Smooth muscle cell of the umbilical artery (primary cell): Measurements from ENCODE around the gene ARMC5. TPM values are rescaled to one million over a fixed set of nuclear protein-coding genes. Genes with fewer than 3 reads are reported as not detected.

Experiments
- total RNA-seq: library from RNA; depleted of rRNA; stranded (reverse); fragments of >200 nt; gene quantifications from 2 replicates; pipeline ENCODE4 v1.2.3, GENCODE V29; 2014

Gene ARMC5, protein sequence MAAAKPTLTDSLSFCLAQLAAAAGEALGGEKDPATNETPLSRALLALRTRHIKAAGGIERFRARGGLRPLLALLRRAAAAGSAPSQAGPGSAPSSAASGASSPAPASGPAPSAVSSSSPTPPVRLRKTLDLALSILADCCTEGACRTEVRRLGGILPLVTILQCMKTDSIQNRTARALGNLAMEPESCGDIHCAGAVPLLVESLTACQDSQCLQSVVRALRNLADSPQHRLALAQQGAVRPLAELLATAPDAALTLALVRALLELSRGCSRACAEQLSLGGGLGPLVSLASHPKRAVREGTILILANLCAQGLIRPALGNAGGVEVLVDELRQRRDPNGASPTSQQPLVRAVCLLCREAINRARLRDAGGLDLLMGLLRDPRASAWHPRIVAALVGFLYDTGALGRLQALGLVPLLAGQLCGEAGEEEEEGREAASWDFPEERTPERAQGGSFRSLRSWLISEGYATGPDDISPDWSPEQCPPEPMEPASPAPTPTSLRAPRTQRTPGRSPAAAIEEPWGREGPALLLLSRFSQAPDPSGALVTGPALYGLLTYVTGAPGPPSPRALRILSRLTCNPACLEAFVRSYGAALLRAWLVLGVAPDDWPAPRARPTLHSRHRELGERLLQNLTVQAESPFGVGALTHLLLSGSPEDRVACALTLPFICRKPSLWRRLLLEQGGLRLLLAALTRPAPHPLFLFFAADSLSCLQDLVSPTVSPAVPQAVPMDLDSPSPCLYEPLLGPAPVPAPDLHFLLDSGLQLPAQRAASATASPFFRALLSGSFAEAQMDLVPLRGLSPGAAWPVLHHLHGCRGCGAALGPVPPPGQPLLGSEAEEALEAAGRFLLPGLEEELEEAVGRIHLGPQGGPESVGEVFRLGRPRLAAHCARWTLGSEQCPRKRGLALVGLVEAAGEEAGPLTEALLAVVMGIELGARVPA
- 6.5 and 9.1 TPM in 2 replicates for total RNA-seq

DNA sequence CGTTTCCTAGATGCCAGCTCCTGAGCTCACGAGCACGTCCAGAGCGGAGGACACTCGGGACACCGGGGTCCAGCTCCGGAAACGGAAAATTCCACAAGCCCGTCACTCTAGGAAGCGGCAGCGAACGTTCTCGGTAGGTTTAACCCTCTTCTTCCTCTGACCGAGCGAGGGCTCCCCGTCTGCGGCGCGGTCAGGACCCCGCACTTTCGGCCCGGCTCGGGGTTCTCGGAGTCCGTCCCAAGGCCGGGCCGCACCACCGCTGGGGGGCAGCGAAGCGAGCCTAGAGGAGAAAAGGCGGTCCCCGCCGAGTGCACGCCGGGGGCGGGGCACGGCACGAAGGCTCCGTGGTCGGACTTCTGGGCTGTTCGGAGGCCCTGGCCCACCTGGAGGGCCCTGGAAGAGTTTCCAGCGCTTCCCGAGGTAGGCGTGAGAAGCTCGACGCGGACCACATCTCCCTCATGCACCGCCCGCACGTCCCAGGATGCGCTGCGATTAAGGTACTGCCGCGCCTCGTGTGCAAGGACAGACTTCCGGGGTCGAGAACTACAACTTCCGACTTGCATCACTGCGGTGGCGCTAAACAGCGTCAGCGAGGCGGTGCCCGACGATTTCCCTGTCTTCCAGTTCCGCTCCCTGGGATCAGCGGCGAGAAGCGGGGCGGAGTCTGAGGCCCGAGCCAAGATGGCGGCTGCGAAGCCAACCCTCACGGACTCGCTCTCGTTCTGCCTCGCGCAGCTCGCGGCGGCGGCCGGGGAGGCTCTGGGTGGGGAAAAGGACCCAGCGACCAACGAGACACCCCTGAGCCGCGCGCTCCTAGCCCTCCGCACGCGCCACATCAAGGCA, at the start of gene ARMC5:
TSS of gene ARMC5 (plus strand) at position 658 of the 843 bp plus-strand sequence. CDS start at position 682, 24 bp downstream.

DNA sequence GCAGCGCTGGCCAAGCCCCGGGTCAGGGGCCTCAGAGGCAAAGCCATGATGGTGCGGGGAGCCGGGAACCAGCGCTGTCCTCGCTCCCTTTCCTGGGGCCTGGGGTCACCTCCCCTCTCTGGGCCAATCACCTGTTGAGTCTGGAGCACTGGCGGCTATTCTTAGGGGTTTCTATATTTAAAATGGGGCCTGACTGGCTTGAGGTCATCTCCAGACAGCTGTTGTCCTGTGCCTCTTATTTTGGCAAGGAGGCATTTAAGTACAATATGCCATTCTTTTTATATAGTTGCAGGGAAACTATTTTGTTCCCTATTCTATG, 31.1 kb upstream of the ARMC5 start, which contains the start of gene COX6A2:
TSS of gene COX6A2 (minus strand) at position 82 of the 319 bp plus-strand sequence. CDS start at position 47, 35 bp downstream.

DNA sequence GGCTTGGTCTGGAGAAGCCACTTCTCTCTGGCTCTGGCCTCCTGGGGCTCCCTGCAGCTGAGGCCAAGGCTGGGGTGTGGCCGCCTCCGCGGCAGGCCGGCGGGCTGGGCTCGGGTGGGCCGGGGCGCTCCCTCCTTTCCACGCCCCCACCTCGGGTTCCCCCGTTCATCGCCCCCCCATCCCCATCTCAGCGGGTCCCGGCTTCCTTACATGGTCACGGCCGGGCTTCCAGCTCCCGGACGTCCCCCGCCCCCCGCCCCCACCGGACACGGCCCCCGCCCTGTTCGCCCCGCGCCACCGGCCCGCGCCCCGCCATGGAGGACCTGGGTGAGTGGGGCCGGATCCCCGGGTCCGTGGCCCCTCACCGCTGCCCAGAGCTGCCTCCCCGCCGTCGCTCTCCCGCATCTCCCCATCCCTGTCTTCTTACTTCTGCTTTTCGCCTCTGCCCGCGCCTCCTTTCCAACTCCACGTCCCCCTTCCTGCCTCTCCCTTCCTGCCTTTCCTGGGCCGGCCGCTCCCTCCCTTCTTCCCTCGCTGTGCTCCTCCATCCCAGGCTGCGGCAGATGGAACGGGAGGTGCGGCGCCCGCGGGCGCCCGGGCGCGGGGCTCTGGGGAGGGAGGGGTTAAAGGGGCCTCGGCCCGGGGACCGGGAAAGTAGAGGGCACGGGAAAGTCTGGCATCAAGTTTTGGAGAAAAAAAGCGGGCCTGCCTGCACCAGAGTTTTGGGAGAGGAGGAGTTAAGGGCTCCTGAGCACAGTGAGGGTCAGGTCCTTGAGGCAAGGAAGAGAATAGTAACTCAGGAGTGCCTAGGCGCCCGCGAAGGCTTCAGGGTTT, 12.8 kb downstream of the ARMC5 start, which contains the start of gene TGFB1I1:
TSS of gene TGFB1I1 (plus strand) at position 278 of the 834 bp plus-strand sequence. CDS start at position 315, 37 bp downstream.

DNA sequence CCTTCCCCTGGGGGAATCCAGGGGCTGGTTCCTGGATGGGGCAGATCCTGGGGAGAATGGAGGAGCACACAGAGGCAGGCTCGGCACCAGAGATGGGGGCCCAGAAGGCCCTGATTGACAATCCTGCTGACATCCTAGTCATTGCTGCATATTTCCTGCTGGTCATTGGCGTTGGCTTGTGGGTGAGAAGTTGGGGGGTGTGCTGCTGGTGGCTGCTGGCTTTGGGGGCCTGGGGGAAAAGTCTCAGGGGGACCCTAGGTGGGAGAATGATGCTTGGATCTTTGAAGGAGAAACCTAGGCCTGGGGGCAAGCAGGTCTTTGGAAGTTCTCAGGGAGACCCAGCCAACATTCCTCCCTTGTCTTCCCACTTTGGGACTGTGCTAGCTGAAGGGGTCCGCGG, 23.8 kb downstream of the ARMC5 start, which contains the start of gene SLC5A2:
TSS of gene SLC5A2 (plus strand) at position 43 of the 400 bp plus-strand sequence. CDS start at position 57, 14 bp downstream.

DNA sequence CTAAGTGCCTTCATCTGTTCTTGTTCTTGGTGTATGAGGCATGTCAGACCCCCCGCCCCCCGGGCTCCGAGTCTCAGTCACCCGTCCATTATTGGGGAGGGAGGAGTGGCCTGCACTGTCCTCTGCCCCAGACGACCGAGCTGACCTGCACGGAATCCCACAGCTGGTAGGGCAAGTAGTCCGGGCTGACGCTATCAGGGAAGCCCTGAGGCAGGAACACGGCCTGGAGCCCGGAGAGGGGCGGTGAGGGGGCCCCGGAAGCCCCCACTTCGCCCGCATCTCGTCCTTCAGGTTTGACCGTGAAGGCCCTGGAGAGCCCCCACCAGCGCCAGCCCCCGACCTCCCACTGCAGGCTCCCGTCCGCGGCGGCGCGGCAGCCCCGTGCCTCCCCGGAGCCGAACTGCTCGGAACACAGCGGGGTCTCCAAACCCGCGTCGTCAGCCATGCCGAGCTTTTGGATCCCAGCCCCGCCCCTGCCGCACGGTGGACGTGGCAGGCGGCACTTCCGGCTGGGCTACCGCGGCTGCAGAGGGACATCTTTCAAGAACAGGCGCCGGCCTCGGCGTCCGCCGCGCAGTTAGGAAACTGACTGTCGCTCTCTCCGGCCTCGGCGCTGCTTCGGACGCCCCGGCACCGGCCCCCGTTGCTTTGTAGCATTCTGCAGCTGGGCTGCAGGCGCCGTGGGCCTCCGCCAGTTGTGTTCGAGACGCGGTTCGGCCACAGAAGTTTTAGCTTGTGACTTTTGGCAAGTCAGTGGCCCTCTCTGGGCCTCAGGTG, 48.8 kb downstream of the ARMC5 start, which contains the start of gene RUSF1:
TSS of gene RUSF1 (minus strand) at position 463 of the 777 bp plus-strand sequence. CDS start at position 445, 18 bp downstream.

Other genes with a start within 250 kb of the ARMC5 start
- gene TRIM72, start 245.4 kb upstream of the ARMC5 start, total RNA-seq = not detected in 2 replicates
- not detected in 2 replicates for gene PYDC1, start 242.4 kb upstream of the ARMC5 start, total RNA-seq
- not detected in 2 replicates for gene ITGAM, start 199.5 kb upstream of the ARMC5 start, total RNA-seq
- gene ITGAX, start 104.3 kb upstream of the ARMC5 start, total RNA-seq = not detected in 2 replicates
- not detected in 2 replicates for gene ITGAD, start 66.2 kb upstream of the ARMC5 start, total RNA-seq
- gene COX6A2, start 31.1 kb upstream of the ARMC5 start, total RNA-seq = not detected in 2 replicates
- gene ZNF843, start 16.7 kb upstream of the ARMC5 start, total RNA-seq = 0.30 and 0.42 TPM in 2 replicates
- 47.8 and 74.7 TPM in 2 replicates for gene TGFB1I1, start 12.7 kb downstream of the ARMC5 start, total RNA-seq
- not detected in 2 replicates for gene SLC5A2, start 23.6 kb downstream of the ARMC5 start, total RNA-seq
- gene RUSF1, start 48.9 kb downstream of the ARMC5 start, total RNA-seq = 69.5 and 111 TPM in 2 replicates
- gene AHSP, start 68.4 kb downstream of the ARMC5 start, total RNA-seq = not detected in 2 replicates